Erythroblast (primary cell): ENCODE measurements around the gene GRIK5.

Experiments
- GATA1 ChIP-seq: IDR thresholded peaks from 2 replicates; pipeline ENCODE4 v1.6.1; 2011; ENCODE audit warnings: low read depth, mild to moderate bottlenecking, control low read depth, low read length, moderate library complexity
- POLR2A ChIP-seq: IDR thresholded peaks from 2 replicates; pipeline ENCODE4 v1.6.1; 2011; ENCODE audit warnings: mild to moderate bottlenecking, low read length

DNA sequence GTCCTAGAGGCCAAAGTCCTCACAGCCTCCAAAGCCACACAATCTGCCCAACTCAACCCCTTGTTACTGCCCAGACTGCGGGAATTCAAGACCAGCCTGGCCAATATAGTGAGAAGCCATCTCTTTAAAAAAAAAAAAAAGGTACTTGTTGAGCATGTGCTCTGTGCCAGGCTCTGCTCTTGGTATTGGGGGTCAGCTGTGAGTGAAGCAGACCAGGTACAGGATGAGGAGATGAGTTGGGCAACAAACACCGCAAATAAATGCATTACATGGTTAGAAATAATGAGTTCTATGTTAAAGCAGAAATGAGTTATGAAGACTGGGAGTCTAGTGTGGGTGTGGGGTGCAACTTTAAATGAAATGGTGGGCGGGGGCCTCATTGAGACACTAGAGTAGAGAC, 9.9 kb downstream of the GRIK5 start:
- no peak for TF ChIP-seq POLR2A
- no peak for TF ChIP-seq GATA1
